RCC 7860 (cell line): Measurements from ENCODE around the gene DCXR.

Experiments
- DNase-seq: peaks from one replicate; pipeline ENCODE4 v3.0.0-alpha.2; 2015; ENCODE audit warnings: low spot score
- FAIRE-seq: peaks from 2 replicates; lab custom pipeline; 2012; peaks lifted over from hg19 to GRCh38; lab: Jason Lieb, UNC

DCXR gene

GRCh38 chr17:82028246-82028645 lies 9.3 kb downstream of the DCXR start:
- DNase-seq (no peak), FAIRE-seq (no peak)

- no peak for FAIRE-seq
- DNase-seq = no peak
Measured at GRCh38 chr17:82025401-82026107, 11.9 kb downstream of the DCXR start.

GRCh38 chr17:82024859-82025258 lies 12.6 kb downstream of the DCXR start:
- DNase-seq (no peak), FAIRE-seq (no peak)

GRCh38 chr17:82023447-82024241 lies 13.9 kb downstream of the DCXR start:
- no peak for DNase-seq
- FAIRE-seq = no peak

- FAIRE-seq = peak; percentile 93
- DNase-seq = peak; percentile 99
Measured at GRCh38 chr17:82022981-82023446, 14.5 kb downstream of the DCXR start, which contains the start of gene LRRC45. TSS of gene LRRC45 (plus strand) at chr17:82023305. CDS start at chr17:82023644, 339 bp downstream.

- DNase-seq (no peak), FAIRE-seq (no peak)
Measured at GRCh38 chr17:82022310-82022980, 15.1 kb downstream of the DCXR start, which contains the start of gene CENPX. TSS of gene CENPX (minus strand) at chr17:82022878. CDS start at chr17:82022861, 17 bp downstream.

GRCh38 chr17:82021900-82022309 lies 15.6 kb downstream of the DCXR start:
- no peak for DNase-seq

GRCh38 chr17:82021107-82021899 lies 16.2 kb downstream of the DCXR start:
- FAIRE-seq (no peak), DNase-seq (peak; percentile 67)

More at GRCh38 chr17:82021900-82022309, 15.6 kb downstream of the DCXR start:
- no peak for FAIRE-seq

- FAIRE-seq (no peak), DNase-seq (no peak)
Measured at GRCh38 chr17:82020572-82021106, 16.9 kb downstream of the DCXR start.

- no peak for DNase-seq
- FAIRE-seq = no peak
Measured at GRCh38 chr17:82019690-82020571, 17.6 kb downstream of the DCXR start.

- no peak for DNase-seq
- FAIRE-seq = no peak
Measured at GRCh38 chr17:82018989-82019689, 18.4 kb downstream of the DCXR start.

GRCh38 chr17:82018152-82018988 lies 19.1 kb downstream of the DCXR start:
- no peak for FAIRE-seq
- no peak for DNase-seq

- no peak for DNase-seq
- FAIRE-seq = no peak
Measured at GRCh38 chr17:82017612-82018151, 19.8 kb downstream of the DCXR start.

GRCh38 chr17:82016875-82017459 lies 20.5 kb downstream of the DCXR start:
- FAIRE-seq (no peak), DNase-seq (no peak)

GRCh38 chr17:82016061-82016874 lies 21.2 kb downstream of the DCXR start:
- no peak for DNase-seq
- FAIRE-seq = no peak

- FAIRE-seq = no peak
Measured at GRCh38 chr17:82015311-82015971, 22.1 kb downstream of the DCXR start.

More at GRCh38 chr17:82015311-82015971, 22.1 kb downstream of the DCXR start:
- no peak for DNase-seq
